CD4-positive, alpha-beta T cell (primary cell): ENCODE measurements around the gene FRRS1L. TPM values are rescaled to one million over a fixed set of nuclear protein-coding genes. Genes with fewer than 3 reads are reported as not detected.
A peak's percentile ranks its signal among the peaks of the same experiment; 100 is the strongest.

ENCODE experiments used
- ATAC-seq: fragments of 200-7000 bp; cut with Tn5 transposase; one replicate; pipeline ENCODE4 v1.10.0; 2022; ENCODE audit warnings: mild to moderate bottlenecking; ENCODE audit not compliant: poor library complexity
- CTCF ChIA-PET: fragments of 350-600 bp; sonication (Branson Sonifier 250); formaldehyde crosslinking; loops from one replicate; lab custom pipeline; 2021; ENCODE audit warnings: antibody characterized with exemption, inconsistent platforms; lab: Charles Lee
- POLR2A ChIA-PET: fragments of 350-600 bp; sonication (Branson Sonifier 250); formaldehyde crosslinking; loops from one replicate; lab custom pipeline; 2021; ENCODE audit warnings: antibody characterized with exemption, inconsistent platforms; lab: Charles Lee
- DNase-seq, 14 experiments: peaks; one replicate each; pipeline ENCODE4 v3.0.0-alpha.2; 2013 to 2020; ENCODE audit warnings: mixed read lengths in 2 of 14
- H3K27ac ChIP-seq, 2 donors: one replicate each; pipeline versions ENCODE4 v1.5.1 to v1.7.0; 2013; ENCODE audit warnings: low read length in 2 of 2, low read depth in 1 of 2, mild to moderate bottlenecking in 1 of 2
- H3K27me3 ChIP-seq, 2 experiments: 1 replicate in 1 of 2; 2 replicates in 1 of 2; pipeline versions ENCODE4 v1.6.1 to v1.7.0; 2013; ENCODE audit warnings: low read length in 2 of 2, control low read depth in 1 of 2, mild to moderate bottlenecking in 1 of 2, moderate library complexity in 1 of 2; ENCODE audit not compliant: insufficient read depth in 2 of 2, control insufficient read depth in 1 of 2
- H3K36me3 ChIP-seq: one replicate; pipeline ENCODE4 v1.6.1; 2013; ENCODE audit warnings: low read length, control low read depth; ENCODE audit not compliant: insufficient read depth
- H3K4me1 ChIP-seq: one replicate; pipeline ENCODE4 v1.6.1; 2013; ENCODE audit warnings: low read length, control low read depth; ENCODE audit not compliant: insufficient read depth
- H3K4me3 ChIP-seq: one replicate; pipeline ENCODE4 v1.5.1; 2013; ENCODE audit warnings: mild to moderate bottlenecking, low read length, moderate library complexity
- H3K9me3 ChIP-seq, 2 experiments: 1 replicate in 1 of 2; 2 replicates in 1 of 2; pipeline versions ENCODE4 v1.6.1 to v1.7.0; 2013; ENCODE audit warnings: low read length in 2 of 2, mild to moderate bottlenecking in 2 of 2, control low read depth in 1 of 2, moderate library complexity in 1 of 2; ENCODE audit not compliant: control insufficient read depth in 1 of 2, insufficient read depth in 1 of 2
- H3K27ac Mint-ChIP-seq: one replicate; pipeline ENCODE4 v1.8.0; 2020; ENCODE audit warnings: mixed read lengths
- H3K27me3 Mint-ChIP-seq: one replicate; pipeline ENCODE4 v1.8.0; 2021; ENCODE audit warnings: mixed read lengths
- H3K36me3 Mint-ChIP-seq: one replicate; pipeline ENCODE4 v1.8.0; 2021; ENCODE audit warnings: low read depth, mixed read lengths
- H3K4me1 Mint-ChIP-seq: one replicate; pipeline ENCODE4 v1.8.0; 2021; ENCODE audit warnings: low read depth, mixed read lengths
- H3K4me3 Mint-ChIP-seq: one replicate; pipeline ENCODE4 v1.8.0; 2020; ENCODE audit warnings: mild to moderate bottlenecking, mixed read lengths
- H3K9me3 Mint-ChIP-seq: one replicate; pipeline ENCODE4 v1.8.0; 2020; ENCODE audit warnings: mixed read lengths
- intact Hi-C, 2 experiments: fragments of 100-400 bp; cut with DNase I in 1 of 2; cut with micrococcal nuclease in 1 of 2; formaldehyde crosslinking; loops; one replicate each; pipeline versions ENCODE4 v1.15.1 to v1.9.0; 2023 to 2025; cut with DNase I, micrococcal nuclease
- total RNA-seq, 174 experiments: library from RNA in 2 of 174; stranded (reverse) in 2 of 174; gene quantifications; one replicate each; pipeline ENCODE4 v1.2.3 and lab custom pipeline; 2021 to 2026
- TF ChIP-seq, protein P1 (sequence below): fragments of 200-600 bp; IDR thresholded peaks from one replicate; pipeline ENCODE4 v1.8.0; 2022; ENCODE audit warnings: antibody characterized with exemption, mild to moderate bottlenecking

The FRRS1L gene
- total RNA-seq, 2 experiments from 2014 or later, result not detected

DNA sequence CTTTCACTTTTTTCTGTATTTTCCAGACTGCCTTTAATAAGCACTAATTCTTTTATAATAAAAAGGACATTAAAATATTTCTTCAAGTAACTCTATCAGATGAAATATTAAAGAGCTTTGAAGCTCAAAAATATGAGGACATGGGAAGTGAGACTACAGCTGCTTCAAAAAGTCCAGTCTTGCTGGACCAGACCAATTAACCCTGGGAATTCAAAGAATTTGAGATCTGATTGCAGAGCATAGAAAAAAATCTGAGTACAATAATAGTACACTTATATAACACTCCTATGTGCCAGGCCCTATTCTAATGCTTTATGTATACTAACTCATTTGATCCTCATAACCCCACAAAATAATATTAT is 57.1 kb downstream of the FRRS1L start:
- peaks cover 27% of the 10 kb centered on the region for H3K36me3 Mint-ChIP-seq
- H3K27ac ChIP-seq, result peak overlapping the region; percentile 39 to 76
- ChIA-PET CTCF (interaction anchor here (0.6 to 1.7 kb wide), 2 partner anchors 22 to 43 kb away, joined by 3 to 5 read pairs; no protein-coding TSS in a partner anchor), POLR2A (interaction anchor here (1.7 to 2.1 kb wide), 2 partner anchors 8 to 10 kb away, joined by 16 to 18 read pairs; partner anchors contain the start of gene TMEM245)
- intact Hi-C loops, result loop anchor here in 1 of 2 experiments (1.0 to 5.0 kb wide), 3 partner anchors 9 to 98 kb away; partner anchors contain the start of gene CTNNAL1
- no peaks in the 10 kb centered on the region for H3K27me3 ChIP-seq
- no peak for DNase-seq
- H3K4me3 ChIP-seq, result no peak overlapping the region
- TF ChIP-seq, protein P1, sequence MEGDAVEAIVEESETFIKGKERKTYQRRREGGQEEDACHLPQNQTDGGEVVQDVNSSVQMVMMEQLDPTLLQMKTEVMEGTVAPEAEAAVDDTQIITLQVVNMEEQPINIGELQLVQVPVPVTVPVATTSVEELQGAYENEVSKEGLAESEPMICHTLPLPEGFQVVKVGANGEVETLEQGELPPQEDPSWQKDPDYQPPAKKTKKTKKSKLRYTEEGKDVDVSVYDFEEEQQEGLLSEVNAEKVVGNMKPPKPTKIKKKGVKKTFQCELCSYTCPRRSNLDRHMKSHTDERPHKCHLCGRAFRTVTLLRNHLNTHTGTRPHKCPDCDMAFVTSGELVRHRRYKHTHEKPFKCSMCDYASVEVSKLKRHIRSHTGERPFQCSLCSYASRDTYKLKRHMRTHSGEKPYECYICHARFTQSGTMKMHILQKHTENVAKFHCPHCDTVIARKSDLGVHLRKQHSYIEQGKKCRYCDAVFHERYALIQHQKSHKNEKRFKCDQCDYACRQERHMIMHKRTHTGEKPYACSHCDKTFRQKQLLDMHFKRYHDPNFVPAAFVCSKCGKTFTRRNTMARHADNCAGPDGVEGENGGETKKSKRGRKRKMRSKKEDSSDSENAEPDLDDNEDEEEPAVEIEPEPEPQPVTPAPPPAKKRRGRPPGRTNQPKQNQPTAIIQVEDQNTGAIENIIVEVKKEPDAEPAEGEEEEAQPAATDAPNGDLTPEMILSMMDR, result no peak
- peaks cover 32% of the 10 kb centered on the region for H3K4me1 ChIP-seq
- no peak for ATAC-seq
- H3K9me3 ChIP-seq, result no peaks in the 10 kb centered on the region
- no peaks in the 10 kb centered on the region for H3K27me3 Mint-ChIP-seq
- H3K4me1 Mint-ChIP-seq, result peaks cover 83% of the 10 kb centered on the region
- peak overlapping the region; percentile 90 for H3K27ac Mint-ChIP-seq
- peaks cover 6% of the 10 kb centered on the region for H3K36me3 ChIP-seq
- H3K4me3 Mint-ChIP-seq, result peak overlapping the region; percentile 61
- no peaks in the 10 kb centered on the region for H3K9me3 Mint-ChIP-seq

DNA sequence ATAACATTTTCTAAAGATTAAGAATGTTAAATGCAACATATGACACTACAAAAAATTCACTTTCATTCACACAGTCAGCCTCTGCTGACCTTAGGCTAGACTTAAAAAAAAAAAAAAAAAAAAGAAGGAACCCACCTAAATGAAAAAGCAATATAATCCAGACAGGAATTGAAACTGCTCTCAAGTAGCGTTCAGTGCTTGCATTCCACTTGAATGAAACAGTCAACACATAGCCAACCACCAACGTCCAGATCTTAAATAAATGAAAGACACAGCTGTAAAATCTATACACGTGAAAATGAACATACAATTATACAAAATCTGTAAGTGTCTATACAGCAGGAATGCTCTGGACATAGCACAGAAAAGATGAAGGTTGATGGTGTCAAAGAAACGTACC is 58.7 kb downstream of the FRRS1L start:
- ChIA-PET CTCF (interaction anchor here (1.6 to 1.7 kb wide), 2 partner anchors 9 to 21 kb away, joined by 4 to 5 read pairs; no protein-coding TSS in a partner anchor), POLR2A (interaction anchor here (1.1 to 2.1 kb wide), 4 partner anchors 10 to 15 kb away, joined by 3 to 18 read pairs (median 13); partner anchors contain the start of gene TMEM245)
- Histone ChIP-seq H3K27ac (peak overlapping the region in 1 of 2 donors; percentile 2), H3K4me3 (no peak overlapping the region), H3K9me3 (peaks cover 0 to 3% of the 10 kb centered on the region in 2 experiments), H3K36me3 (peaks cover 20% of the 10 kb centered on the region), H3K4me1 (peaks cover 18% of the 10 kb centered on the region), H3K27me3 (no peaks in the 10 kb centered on the region)
- DNase-seq (no peak), ATAC-seq (no peak)
- H3K9me3 Mint-ChIP-seq, result peaks cover 2% of the 10 kb centered on the region
- H3K36me3 Mint-ChIP-seq, result peaks cover 33% of the 10 kb centered on the region
- intact Hi-C loops, result no loop called here
- peaks cover 75% of the 10 kb centered on the region for H3K4me1 Mint-ChIP-seq
- peak overlapping the region; percentile 90 for H3K27ac Mint-ChIP-seq
- TF ChIP-seq, protein P1, result no peak
- no peaks in the 10 kb centered on the region for H3K27me3 Mint-ChIP-seq
- peak overlapping the region; percentile 9 for H3K4me3 Mint-ChIP-seq

DNA sequence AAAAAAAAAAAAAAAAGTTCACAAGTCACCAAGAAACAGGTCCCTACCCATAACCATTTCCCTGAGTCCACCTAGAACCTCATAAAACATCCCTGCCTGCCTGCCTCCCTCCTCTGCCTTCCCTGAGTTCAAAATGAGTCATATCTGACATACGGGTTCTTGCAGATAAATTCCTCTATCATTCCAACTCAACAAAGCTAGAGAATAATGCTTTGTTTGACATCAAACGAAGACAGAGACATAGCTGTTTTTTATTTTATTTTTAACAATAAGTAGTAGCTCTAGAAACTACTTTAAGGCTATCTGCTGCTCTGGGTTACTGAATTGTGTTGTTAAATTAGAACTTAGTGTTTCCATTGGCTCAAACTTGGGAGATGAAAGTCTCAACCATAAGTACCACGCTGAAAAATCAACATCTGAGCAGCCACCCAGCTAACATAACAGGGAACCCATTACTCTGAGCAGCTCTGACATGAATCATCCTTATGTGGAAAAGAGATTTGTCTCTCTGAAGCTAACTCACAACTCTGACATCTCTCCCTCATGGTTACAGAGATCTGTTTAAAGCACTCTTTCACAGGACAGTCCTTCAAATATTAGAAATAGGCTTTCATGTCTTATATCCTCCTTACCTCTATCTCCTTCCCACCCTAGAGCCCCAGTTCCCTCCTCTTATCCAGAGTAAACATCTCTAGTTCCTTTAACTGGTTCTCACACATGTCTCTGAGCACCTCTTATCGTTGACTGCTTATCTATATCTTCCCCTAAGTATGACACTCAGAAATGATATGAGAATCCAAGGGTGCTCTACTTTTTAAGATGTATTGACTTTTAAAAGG is 59.4 kb downstream of the FRRS1L start:
- H3K27me3 ChIP-seq, result no peaks in the 10 kb centered on the region
- H3K4me3 ChIP-seq, result no peak overlapping the region
- Mint-ChIP-seq H3K27ac (peak overlapping the region; percentile 90), H3K4me3 (peak overlapping the region; percentile 52), H3K27me3 (no peaks in the 10 kb centered on the region), H3K4me1 (peaks cover 75% of the 10 kb centered on the region), H3K9me3 (peaks cover 7% of the 10 kb centered on the region), H3K36me3 (peaks cover 40% of the 10 kb centered on the region)
- TF ChIP-seq, protein P1, result no peak
- ChIA-PET CTCF (interaction anchor here (0.7 to 1.6 kb wide), 3 partner anchors 10 to 94 kb away, joined by 3 to 4 read pairs (median 4); no protein-coding TSS in a partner anchor), POLR2A (interaction anchor here (2.0 kb wide), 1 partner anchor 12 kb away, joined by 10 read pairs; the partner anchor contains the start of gene TMEM245)
- DNase-seq (peak in 3 of 14 experiments; percentile 31 to 42 (median 40)), ATAC-seq (peak; percentile 44)
- H3K27ac ChIP-seq, result peak overlapping the region; percentile 2 to 29
- peaks cover 27% of the 10 kb centered on the region for H3K36me3 ChIP-seq
- peaks cover 3 to 6% of the 10 kb centered on the region in 2 experiments for H3K9me3 ChIP-seq
- intact Hi-C loops, result no loop called here
- peaks cover 17% of the 10 kb centered on the region for H3K4me1 ChIP-seq
